Activated T-cell treated with anti-CD3 and anti-CD28 coated beads, Interleukin-2, amount 50 U/mL, for 4 hours (primary cell): Measurements from ENCODE around the gene LRP1. TPM values are rescaled to one million over a fixed set of nuclear protein-coding genes. Genes with fewer than 3 reads are reported as not detected.
A peak's percentile ranks its signal among the peaks of the same experiment; 100 is the strongest.

Experiments used
- ATAC-seq, 2 donors: fragments of 200-7000 bp; cut with Tn5 transposase; one replicate each; pipeline ENCODE4 v1.10.0; 2021
- DNase-seq: peaks from one replicate; pipeline ENCODE4 v3.0.0-alpha.2; 2020
- H3K27me3 Mint-ChIP-seq: one replicate; pipeline ENCODE4 v1.8.0; 2021; ENCODE audit warnings: low read depth, mixed read lengths
- H3K36me3 Mint-ChIP-seq: one replicate; pipeline ENCODE4 v1.8.0; 2022; ENCODE audit warnings: mixed read lengths; ENCODE audit not compliant: insufficient read depth
- H3K4me1 Mint-ChIP-seq: one replicate; pipeline ENCODE4 v1.8.0; 2021; ENCODE audit warnings: low read depth, mixed read lengths
- H3K4me3 Mint-ChIP-seq: one replicate; pipeline ENCODE4 v1.8.0; 2021; ENCODE audit warnings: mild to moderate bottlenecking, moderate library complexity, mixed read lengths
- H3K9me3 Mint-ChIP-seq: one replicate; pipeline ENCODE4 v1.8.0; 2021; ENCODE audit warnings: mixed read lengths
- total RNA-seq, 3 donors: library from RNA; stranded (reverse); gene quantifications; one replicate each; pipeline ENCODE4 v1.2.1, GENCODE V29; 2021

LRP1 gene
- total RNA-seq, 3 donors from 2014 or later = 0.98 to 1.1 (median 1.0) TPM

- Mint-ChIP-seq H3K4me3 (no peak overlapping the region), H3K27me3 (no peaks in the 10 kb centered on the region), H3K4me1 (peaks cover 2% of the 10 kb centered on the region), H3K9me3 (no peaks in the 10 kb centered on the region), H3K36me3 (no peaks in the 10 kb centered on the region)
- ATAC-seq (no peak), DNase-seq (no peak)
These were observed 43.4 kb downstream of the LRP1 start for GRCh38 chr12:57171668-57172067.

GRCh38 chr12:57173089-57173488 lies 44.8 kb downstream of the LRP1 start:
- Mint-ChIP-seq H3K27me3 (no peaks in the 10 kb centered on the region), H3K4me3 (no peak overlapping the region), H3K9me3 (no peaks in the 10 kb centered on the region), H3K36me3 (no peaks in the 10 kb centered on the region), H3K4me1 (no peaks in the 10 kb centered on the region)
- ATAC-seq = peak; percentile 54 to 57
- no peak for DNase-seq

- Mint-ChIP-seq H3K36me3 (no peaks in the 10 kb centered on the region), H3K4me1 (no peaks in the 10 kb centered on the region), H3K4me3 (no peak overlapping the region), H3K9me3 (no peaks in the 10 kb centered on the region), H3K27me3 (no peaks in the 10 kb centered on the region)
- ATAC-seq (no peak), DNase-seq (no peak)
These were observed 45.4 kb downstream of the LRP1 start for GRCh38 chr12:57173683-57174082.

- Mint-ChIP-seq H3K4me3 (no peak overlapping the region), H3K4me1 (no peaks in the 10 kb centered on the region), H3K9me3 (no peaks in the 10 kb centered on the region), H3K27me3 (no peaks in the 10 kb centered on the region), H3K36me3 (no peaks in the 10 kb centered on the region)
- peak; percentile 31 for DNase-seq
- ATAC-seq = no peak
These were observed 47.3 kb downstream of the LRP1 start for GRCh38 chr12:57175428-57176138.

- H3K4me1 Mint-ChIP-seq = no peaks in the 10 kb centered on the region
- ATAC-seq (no peak), DNase-seq (no peak)
- no peaks in the 10 kb centered on the region for H3K27me3 Mint-ChIP-seq
- H3K4me3 Mint-ChIP-seq = no peak overlapping the region
- no peaks in the 10 kb centered on the region for H3K36me3 Mint-ChIP-seq
- H3K9me3 Mint-ChIP-seq = no peaks in the 10 kb centered on the region
These were observed 47.8 kb downstream of the LRP1 start for GRCh38 chr12:57176139-57176477.

GRCh38 chr12:57176846-57177245 lies 48.6 kb downstream of the LRP1 start:
- Mint-ChIP-seq H3K36me3 (no peaks in the 10 kb centered on the region), H3K4me3 (no peak overlapping the region), H3K4me1 (no peaks in the 10 kb centered on the region), H3K27me3 (no peaks in the 10 kb centered on the region), H3K9me3 (no peaks in the 10 kb centered on the region)
- ATAC-seq = no peak
- DNase-seq = no peak

GRCh38 chr12:57177354-57177753 lies 49.1 kb downstream of the LRP1 start:
- H3K27me3 Mint-ChIP-seq = no peaks in the 10 kb centered on the region
- no peaks in the 10 kb centered on the region for H3K36me3 Mint-ChIP-seq
- DNase-seq (no peak), ATAC-seq (no peak)
- no peak overlapping the region for H3K4me3 Mint-ChIP-seq
- H3K4me1 Mint-ChIP-seq = no peaks in the 10 kb centered on the region
- no peaks in the 10 kb centered on the region for H3K9me3 Mint-ChIP-seq

GRCh38 chr12:57178213-57178612 lies 49.9 kb downstream of the LRP1 start:
- H3K36me3 Mint-ChIP-seq = no peaks in the 10 kb centered on the region
- peaks cover 1% of the 10 kb centered on the region for H3K27me3 Mint-ChIP-seq
- H3K4me3 Mint-ChIP-seq = no peak overlapping the region
- H3K9me3 Mint-ChIP-seq = no peaks in the 10 kb centered on the region
- H3K4me1 Mint-ChIP-seq = no peaks in the 10 kb centered on the region
- ATAC-seq = no peak
- DNase-seq = no peak

- H3K4me1 Mint-ChIP-seq = no peaks in the 10 kb centered on the region
- DNase-seq (no peak), ATAC-seq (no peak)
- H3K36me3 Mint-ChIP-seq = no peaks in the 10 kb centered on the region
- peaks cover 1% of the 10 kb centered on the region for H3K27me3 Mint-ChIP-seq
- H3K9me3 Mint-ChIP-seq = no peaks in the 10 kb centered on the region
- no peak overlapping the region for H3K4me3 Mint-ChIP-seq
These were observed 51.2 kb downstream of the LRP1 start for GRCh38 chr12:57179331-57180086.

- H3K27me3 Mint-ChIP-seq = peaks cover 1% of the 10 kb centered on the region
- no peaks in the 10 kb centered on the region for H3K36me3 Mint-ChIP-seq
- H3K4me3 Mint-ChIP-seq = no peak overlapping the region
- ATAC-seq = no peak
- H3K4me1 Mint-ChIP-seq = no peaks in the 10 kb centered on the region
- no peak for DNase-seq
- H3K9me3 Mint-ChIP-seq = no peaks in the 10 kb centered on the region
These were observed 52.2 kb downstream of the LRP1 start for GRCh38 chr12:57180321-57180989.

- Mint-ChIP-seq H3K27me3 (peaks cover 1% of the 10 kb centered on the region), H3K4me3 (no peak overlapping the region), H3K9me3 (no peaks in the 10 kb centered on the region), H3K4me1 (no peaks in the 10 kb centered on the region), H3K36me3 (no peaks in the 10 kb centered on the region)
- DNase-seq (no peak), ATAC-seq (no peak)
These were observed 52.8 kb downstream of the LRP1 start for GRCh38 chr12:57181072-57181471.

GRCh38 chr12:57181561-57182155 lies 53.4 kb downstream of the LRP1 start:
- Mint-ChIP-seq H3K27me3 (peaks cover 1% of the 10 kb centered on the region), H3K4me1 (no peaks in the 10 kb centered on the region), H3K4me3 (no peak overlapping the region), H3K9me3 (no peaks in the 10 kb centered on the region), H3K36me3 (no peaks in the 10 kb centered on the region)
- ATAC-seq (no peak), DNase-seq (no peak)

- DNase-seq = peak; percentile 82
- Mint-ChIP-seq H3K36me3 (no peaks in the 10 kb centered on the region), H3K9me3 (no peaks in the 10 kb centered on the region), H3K27me3 (peaks cover 1% of the 10 kb centered on the region), H3K4me3 (no peak overlapping the region), H3K4me1 (no peaks in the 10 kb centered on the region)
- ATAC-seq = peak; percentile 96 to 97
These were observed 54.8 kb downstream of the LRP1 start for GRCh38 chr12:57182918-57183575.
